Measurements from ENCODE around the gene HLA-E. TPM values are rescaled to one million over a fixed set of nuclear protein-coding genes. Genes with fewer than 3 reads are reported as not detected.
A peak's percentile ranks its signal among the peaks of the same experiment; 100 is the strongest.

The HLA-E gene
- total RNA-seq, 1 donor from 2014 or later = 170 TPM

- Mint-ChIP-seq H3K27ac (ENCODE audit: unreplicated experiment) (no peak overlapping the region), H3K9me3 (ENCODE audit: unreplicated experiment) (no peaks in the 10 kb centered on the region), H3K4me3 (ENCODE audit: unreplicated experiment) (peak overlapping the region; percentile 60), H3K4me1 (ENCODE audit: unreplicated experiment) (peaks cover 4% of the 10 kb centered on the region), H3K36me3 (ENCODE audit: unreplicated experiment) (no peaks in the 10 kb centered on the region), H3K27me3 (ENCODE audit: unreplicated experiment) (peaks cover 60% of the 10 kb centered on the region)
- TF ChIP-seq, protein P1, sequence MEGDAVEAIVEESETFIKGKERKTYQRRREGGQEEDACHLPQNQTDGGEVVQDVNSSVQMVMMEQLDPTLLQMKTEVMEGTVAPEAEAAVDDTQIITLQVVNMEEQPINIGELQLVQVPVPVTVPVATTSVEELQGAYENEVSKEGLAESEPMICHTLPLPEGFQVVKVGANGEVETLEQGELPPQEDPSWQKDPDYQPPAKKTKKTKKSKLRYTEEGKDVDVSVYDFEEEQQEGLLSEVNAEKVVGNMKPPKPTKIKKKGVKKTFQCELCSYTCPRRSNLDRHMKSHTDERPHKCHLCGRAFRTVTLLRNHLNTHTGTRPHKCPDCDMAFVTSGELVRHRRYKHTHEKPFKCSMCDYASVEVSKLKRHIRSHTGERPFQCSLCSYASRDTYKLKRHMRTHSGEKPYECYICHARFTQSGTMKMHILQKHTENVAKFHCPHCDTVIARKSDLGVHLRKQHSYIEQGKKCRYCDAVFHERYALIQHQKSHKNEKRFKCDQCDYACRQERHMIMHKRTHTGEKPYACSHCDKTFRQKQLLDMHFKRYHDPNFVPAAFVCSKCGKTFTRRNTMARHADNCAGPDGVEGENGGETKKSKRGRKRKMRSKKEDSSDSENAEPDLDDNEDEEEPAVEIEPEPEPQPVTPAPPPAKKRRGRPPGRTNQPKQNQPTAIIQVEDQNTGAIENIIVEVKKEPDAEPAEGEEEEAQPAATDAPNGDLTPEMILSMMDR (IDR thresholded peaks at IDR 0.05) = peak; percentile 88
- DNase-seq (ENCODE audit: extremely low spot score, unreplicated experiment) = peak; percentile 95
Measured at GRCh38 chr6:30453508-30454116, 35.7 kb upstream of the HLA-E start.

- DNase-seq (ENCODE audit: extremely low spot score, unreplicated experiment) = no peak
- H3K9me3 Mint-ChIP-seq (ENCODE audit: unreplicated experiment) = peaks cover 7% of the 10 kb centered on the region
- TF ChIP-seq, protein P1 (IDR thresholded peaks at IDR 0.05) = no peak
- H3K27me3 Mint-ChIP-seq (ENCODE audit: unreplicated experiment) = peaks cover 83% of the 10 kb centered on the region
- H3K4me1 Mint-ChIP-seq (ENCODE audit: unreplicated experiment) = no peaks in the 10 kb centered on the region
- H3K27ac Mint-ChIP-seq (ENCODE audit: unreplicated experiment) = no peak overlapping the region
- H3K4me3 Mint-ChIP-seq (ENCODE audit: unreplicated experiment) = no peak overlapping the region
- H3K36me3 Mint-ChIP-seq (ENCODE audit: unreplicated experiment) = peaks cover 2% of the 10 kb centered on the region
Measured at GRCh38 chr6:30459145-30459544, 30.2 kb upstream of the HLA-E start.

DNA sequence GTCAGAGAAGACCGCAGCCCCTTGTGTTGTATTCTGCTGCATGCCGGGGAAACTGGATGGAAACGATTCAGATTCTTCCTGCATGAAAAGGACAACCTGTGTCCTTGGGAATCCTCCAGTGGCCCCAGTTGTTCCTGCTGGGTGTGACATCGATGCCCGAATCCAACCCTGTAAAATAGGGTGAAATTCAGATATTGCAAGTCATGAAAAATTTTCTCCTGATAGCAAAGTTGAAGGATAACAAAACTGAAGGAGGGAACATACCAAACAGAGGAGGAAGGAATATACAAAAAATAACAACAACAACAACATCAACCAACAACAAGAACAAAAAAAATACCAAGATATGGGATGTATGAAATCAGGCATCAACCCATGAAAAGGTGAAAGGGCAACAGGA is 28.3 kb upstream of the HLA-E start:
- TF ChIP-seq, protein P1 (IDR thresholded peaks at IDR 0.05) = no peak
- no peak overlapping the region for H3K27ac Mint-ChIP-seq (ENCODE audit: unreplicated experiment)
- no peak overlapping the region for H3K4me3 Mint-ChIP-seq (ENCODE audit: unreplicated experiment)
- no peaks in the 10 kb centered on the region for H3K4me1 Mint-ChIP-seq (ENCODE audit: unreplicated experiment)
- peaks cover 7% of the 10 kb centered on the region for H3K9me3 Mint-ChIP-seq (ENCODE audit: unreplicated experiment)
- DNase-seq (ENCODE audit: extremely low spot score, unreplicated experiment) = no peak
- peaks cover 89% of the 10 kb centered on the region for H3K27me3 Mint-ChIP-seq (ENCODE audit: unreplicated experiment)
- H3K36me3 Mint-ChIP-seq (ENCODE audit: unreplicated experiment) = peaks cover 2% of the 10 kb centered on the region

DNA sequence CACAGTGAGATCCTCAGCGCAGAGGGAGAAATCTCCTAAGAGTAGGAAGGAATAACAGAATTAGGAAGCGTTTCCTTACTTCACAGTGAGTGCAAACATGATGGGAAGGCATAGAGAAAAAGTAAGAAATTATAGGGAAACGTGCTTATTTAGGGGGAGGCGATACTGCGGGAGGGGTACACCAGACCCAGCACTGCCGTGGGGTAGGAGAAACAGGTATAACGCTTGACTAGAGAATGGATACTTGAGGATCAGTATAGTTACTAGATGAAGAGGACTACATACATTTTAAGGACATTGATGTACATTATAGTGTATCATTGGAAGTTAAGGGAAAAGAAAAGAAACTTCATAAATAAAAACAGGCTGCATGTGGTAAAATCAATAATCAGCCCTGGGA is 26.8 kb upstream of the HLA-E start:
- H3K9me3 Mint-ChIP-seq (ENCODE audit: unreplicated experiment) = peaks cover 7% of the 10 kb centered on the region

GRCh38 chr6:30463242-30463641 is 26.1 kb upstream of the HLA-E start:
- Mint-ChIP-seq H3K4me1 (ENCODE audit: unreplicated experiment) (peaks cover 5% of the 10 kb centered on the region), H3K9me3 (ENCODE audit: unreplicated experiment) (peaks cover 7% of the 10 kb centered on the region), H3K4me3 (ENCODE audit: unreplicated experiment) (no peak overlapping the region), H3K27ac (ENCODE audit: unreplicated experiment) (no peak overlapping the region), H3K36me3 (ENCODE audit: unreplicated experiment) (peaks cover 2% of the 10 kb centered on the region), H3K27me3 (ENCODE audit: unreplicated experiment) (peaks cover 84% of the 10 kb centered on the region)
- DNase-seq (ENCODE audit: extremely low spot score, unreplicated experiment) = no peak
- TF ChIP-seq, protein P1 (IDR thresholded peaks at IDR 0.05) = no peak

More for the DNA sequence above, 26.8 kb upstream of the HLA-E start:
- Mint-ChIP-seq H3K27me3 (ENCODE audit: unreplicated experiment) (peaks cover 87% of the 10 kb centered on the region), H3K36me3 (ENCODE audit: unreplicated experiment) (peaks cover 2% of the 10 kb centered on the region), H3K4me1 (ENCODE audit: unreplicated experiment) (peaks cover 5% of the 10 kb centered on the region), H3K27ac (ENCODE audit: unreplicated experiment) (no peak overlapping the region), H3K4me3 (ENCODE audit: unreplicated experiment) (no peak overlapping the region)
- TF ChIP-seq, protein P1 (IDR thresholded peaks at IDR 0.05) = no peak
- DNase-seq (ENCODE audit: extremely low spot score, unreplicated experiment) = no peak

Measured in osteocyte (in vitro differentiated cells).